ENCODE measurements around the gene PRXL2C. TPM values are rescaled to one million over a fixed set of nuclear protein-coding genes. Genes with fewer than 3 reads are reported as not detected.
A peak's percentile ranks its signal among the peaks of the same experiment; 100 is the strongest.
"Not testable (repeated sequence)": the region's sequence is repeated elsewhere in the genome, so short reads cannot be mapped to it uniquely, and the experiment has no call there.

The PRXL2C gene
- total RNA-seq, 1 donor from 2014 or later: 17.5 TPM

GRCh38 chr9:96636368-96636767 is 18.7 kb downstream of the PRXL2C start:
- no peak overlapping the region for H3K27ac Mint-ChIP-seq (ENCODE audit: unreplicated experiment)
- no peaks in the 10 kb centered on the region for H3K27me3 Mint-ChIP-seq (ENCODE audit: unreplicated experiment)
- no peaks in the 10 kb centered on the region for H3K36me3 Mint-ChIP-seq (ENCODE audit: low read depth, unreplicated experiment)
- H3K4me1 Mint-ChIP-seq (ENCODE audit: unreplicated experiment): no peaks in the 10 kb centered on the region
- H3K9me3 Mint-ChIP-seq (ENCODE audit: unreplicated experiment): no peaks in the 10 kb centered on the region
- no peak for DNase-seq (ENCODE audit: low spot score)
- no peak for TF ChIP-seq CTCF (IDR thresholded peaks at IDR 0.05; ENCODE audit: unreplicated experiment)
- no peak overlapping the region for H3K4me3 Mint-ChIP-seq (ENCODE audit: unreplicated experiment)

GRCh38 chr9:96633579-96633978 is 21.5 kb downstream of the PRXL2C start:
- not testable (repeated sequence) for H3K4me3 Mint-ChIP-seq (ENCODE audit: unreplicated experiment); DNase-seq (ENCODE audit: low spot score); H3K36me3 Mint-ChIP-seq (ENCODE audit: low read depth, unreplicated experiment); H3K27me3 Mint-ChIP-seq (ENCODE audit: unreplicated experiment); H3K4me1 Mint-ChIP-seq (ENCODE audit: unreplicated experiment); H3K9me3 Mint-ChIP-seq (ENCODE audit: unreplicated experiment); H3K27ac Mint-ChIP-seq (ENCODE audit: unreplicated experiment)

DNA sequence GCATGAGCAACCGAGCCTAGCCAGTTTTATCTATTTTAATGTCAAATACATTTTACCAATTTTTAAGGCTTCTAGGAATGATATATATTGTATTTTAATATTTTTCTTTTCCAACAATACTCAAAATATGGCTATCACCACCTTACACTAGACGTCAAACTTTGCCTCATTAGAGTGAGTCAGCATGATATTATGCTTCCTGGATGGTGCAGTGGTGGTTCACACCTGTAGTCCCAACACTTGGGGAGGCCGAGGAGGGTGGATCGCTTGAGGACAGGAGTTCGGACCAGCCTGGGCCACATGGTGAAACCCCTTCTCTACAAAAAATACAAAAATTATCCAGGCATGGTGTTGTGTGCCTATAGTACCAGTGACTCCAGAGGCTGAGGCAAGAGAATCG is 28.2 kb downstream of the PRXL2C start:
- no peak overlapping the region for H3K27ac Mint-ChIP-seq (ENCODE audit: unreplicated experiment)
- H3K4me1 Mint-ChIP-seq (ENCODE audit: unreplicated experiment): peaks cover under 1% of the 10 kb centered on the region
- DNase-seq (ENCODE audit: low spot score): no peak
- H3K9me3 Mint-ChIP-seq (ENCODE audit: unreplicated experiment): no peaks in the 10 kb centered on the region
- H3K27me3 Mint-ChIP-seq (ENCODE audit: unreplicated experiment): peaks cover 3% of the 10 kb centered on the region
- no peak overlapping the region for H3K4me3 Mint-ChIP-seq (ENCODE audit: unreplicated experiment)
- no peaks in the 10 kb centered on the region for H3K36me3 Mint-ChIP-seq (ENCODE audit: low read depth, unreplicated experiment)
- no peak for TF ChIP-seq CTCF (IDR thresholded peaks at IDR 0.05; ENCODE audit: unreplicated experiment)

GRCh38 chr9:96621618-96622017 is 33.5 kb downstream of the PRXL2C start:
- H3K9me3 Mint-ChIP-seq (ENCODE audit: unreplicated experiment): no peaks in the 10 kb centered on the region
- TF ChIP-seq CTCF (IDR thresholded peaks at IDR 0.05; ENCODE audit: unreplicated experiment): no peak
- peak overlapping the region; percentile 61 for H3K4me3 Mint-ChIP-seq (ENCODE audit: unreplicated experiment)
- H3K36me3 Mint-ChIP-seq (ENCODE audit: low read depth, unreplicated experiment): no peaks in the 10 kb centered on the region
- H3K4me1 Mint-ChIP-seq (ENCODE audit: unreplicated experiment): peaks cover 30% of the 10 kb centered on the region
- peak; percentile 8 for DNase-seq (ENCODE audit: low spot score)
- H3K27me3 Mint-ChIP-seq (ENCODE audit: unreplicated experiment): no peaks in the 10 kb centered on the region
- H3K27ac Mint-ChIP-seq (ENCODE audit: unreplicated experiment): peak overlapping the region; percentile 59

GRCh38 chr9:96620832-96621269 is 34.3 kb downstream of the PRXL2C start:
- peak overlapping the region; percentile 85 for H3K27ac Mint-ChIP-seq (ENCODE audit: unreplicated experiment)
- no peak for TF ChIP-seq CTCF (IDR thresholded peaks at IDR 0.05; ENCODE audit: unreplicated experiment)
- peak; percentile 38 for DNase-seq (ENCODE audit: low spot score)
- no peaks in the 10 kb centered on the region for H3K9me3 Mint-ChIP-seq (ENCODE audit: unreplicated experiment)
- H3K27me3 Mint-ChIP-seq (ENCODE audit: unreplicated experiment): no peaks in the 10 kb centered on the region
- peaks cover 30% of the 10 kb centered on the region for H3K4me1 Mint-ChIP-seq (ENCODE audit: unreplicated experiment)
- peak overlapping the region; percentile 32 for H3K4me3 Mint-ChIP-seq (ENCODE audit: unreplicated experiment)
- H3K36me3 Mint-ChIP-seq (ENCODE audit: low read depth, unreplicated experiment): no peaks in the 10 kb centered on the region

- no peaks in the 10 kb centered on the region for H3K27me3 Mint-ChIP-seq (ENCODE audit: unreplicated experiment)
- H3K27ac Mint-ChIP-seq (ENCODE audit: unreplicated experiment): peak overlapping the region; percentile 85
- no peak for DNase-seq (ENCODE audit: low spot score)
- peaks cover 30% of the 10 kb centered on the region for H3K4me1 Mint-ChIP-seq (ENCODE audit: unreplicated experiment)
- H3K4me3 Mint-ChIP-seq (ENCODE audit: unreplicated experiment): peak overlapping the region; percentile 93
- no peak for TF ChIP-seq CTCF (IDR thresholded peaks at IDR 0.05; ENCODE audit: unreplicated experiment)
- H3K9me3 Mint-ChIP-seq (ENCODE audit: unreplicated experiment): no peaks in the 10 kb centered on the region
- no peaks in the 10 kb centered on the region for H3K36me3 Mint-ChIP-seq (ENCODE audit: low read depth, unreplicated experiment)
Measured at GRCh38 chr9:96620181-96620514, 35.0 kb downstream of the PRXL2C start.
